ENCODE measurements around the gene SCFD2.

DNA sequence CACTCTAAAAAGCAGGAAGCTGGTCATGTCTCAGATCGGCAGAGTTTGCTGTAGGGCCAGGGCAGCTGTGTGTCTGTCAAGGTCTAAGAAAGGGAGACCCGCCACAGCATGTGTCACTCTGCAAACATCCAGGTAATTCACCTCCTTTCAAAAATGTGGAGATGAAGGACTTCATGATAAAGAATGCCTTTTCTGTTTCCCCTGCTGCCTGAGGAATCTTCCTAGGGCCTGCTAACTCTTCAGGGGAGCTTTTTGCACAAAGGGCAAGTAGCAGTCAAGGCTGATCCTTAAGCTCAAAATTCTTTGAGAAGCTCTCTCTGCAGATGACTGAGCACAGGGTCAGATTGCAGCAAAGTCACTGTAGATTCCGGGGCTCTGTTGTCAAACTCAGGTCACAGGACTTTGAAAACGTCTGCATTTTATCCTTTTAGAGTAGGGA, 482.7 kb downstream of the SCFD2 start:
- TF ChIP-seq, protein P1, sequence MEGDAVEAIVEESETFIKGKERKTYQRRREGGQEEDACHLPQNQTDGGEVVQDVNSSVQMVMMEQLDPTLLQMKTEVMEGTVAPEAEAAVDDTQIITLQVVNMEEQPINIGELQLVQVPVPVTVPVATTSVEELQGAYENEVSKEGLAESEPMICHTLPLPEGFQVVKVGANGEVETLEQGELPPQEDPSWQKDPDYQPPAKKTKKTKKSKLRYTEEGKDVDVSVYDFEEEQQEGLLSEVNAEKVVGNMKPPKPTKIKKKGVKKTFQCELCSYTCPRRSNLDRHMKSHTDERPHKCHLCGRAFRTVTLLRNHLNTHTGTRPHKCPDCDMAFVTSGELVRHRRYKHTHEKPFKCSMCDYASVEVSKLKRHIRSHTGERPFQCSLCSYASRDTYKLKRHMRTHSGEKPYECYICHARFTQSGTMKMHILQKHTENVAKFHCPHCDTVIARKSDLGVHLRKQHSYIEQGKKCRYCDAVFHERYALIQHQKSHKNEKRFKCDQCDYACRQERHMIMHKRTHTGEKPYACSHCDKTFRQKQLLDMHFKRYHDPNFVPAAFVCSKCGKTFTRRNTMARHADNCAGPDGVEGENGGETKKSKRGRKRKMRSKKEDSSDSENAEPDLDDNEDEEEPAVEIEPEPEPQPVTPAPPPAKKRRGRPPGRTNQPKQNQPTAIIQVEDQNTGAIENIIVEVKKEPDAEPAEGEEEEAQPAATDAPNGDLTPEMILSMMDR (IDR thresholded peaks at IDR 0.05; ENCODE audit: borderline replicate concordance, extremely low read depth, low read length, poor library complexity, severe bottlenecking): no peak
- TF ChIP-seq EZH2 (IDR thresholded peaks at IDR 0.05; ENCODE audit: borderline replicate concordance, low read depth, low read length, severe bottlenecking): no peak

Data from DND-41 (cell line).